PC-9 (cell line): Measurements from ENCODE around the gene PPM1G. TPM values are rescaled to one million over a fixed set of nuclear protein-coding genes. Genes with fewer than 3 reads are reported as not detected.

Experiments used
- BruUV-seq: library from RNA; stranded (reverse); fragments of 400-500 nt; replicated peaks from 2 replicates; lab custom pipeline; 2021; lab: Mats Ljungman, UMichigan
- CTCF ChIA-PET: fragments of 300-600 bp; sonication (Branson Sonifier 250); formaldehyde crosslinking; loops from one replicate; lab custom pipeline; 2022; ENCODE audit warnings: antibody characterized with exemption; lab: Charles Lee
- POLR2A ChIA-PET: fragments of 300-600 bp; sonication (Branson Sonifier 250); formaldehyde crosslinking; loops from one replicate; lab custom pipeline; 2022; ENCODE audit warnings: antibody characterized with exemption; ENCODE audit not compliant: unreplicated experiment; lab: Charles Lee
- DNase-seq, 2 experiments: peaks; one replicate each; pipeline versions ENCODE4 v3.0.0 to v3.0.0-alpha.2; 2015 to 2022; ENCODE audit warnings: mixed read lengths in 1 of 2
- H2AFZ ChIP-seq: fragments of 200-600 bp; sonication (generic); 2 replicates; pipeline ENCODE4 v1.8.1; 2017; ENCODE audit warnings: antibody characterized with exemption
- H3F3A ChIP-seq: fragments of 200-600 bp; sonication (generic); 2 replicates; pipeline ENCODE4 v1.8.1; 2017; ENCODE audit warnings: antibody characterized with exemption, mild to moderate bottlenecking, low read depth; ENCODE audit not compliant: insufficient read depth
- H3K27ac ChIP-seq: fragments of 200-600 bp; sonication (generic); 2 replicates; pipeline ENCODE4 v1.6.1; 2016; ENCODE audit warnings: mixed run types
- H3K27me3 ChIP-seq: fragments of 200-600 bp; sonication (generic); 2 replicates; pipeline ENCODE4 v1.6.1; 2016; ENCODE audit warnings: low read depth, mixed run types; ENCODE audit not compliant: insufficient read depth
- H3K36me3 ChIP-seq: fragments of 200-600 bp; sonication (generic); 2 replicates; pipeline ENCODE4 v1.6.1; 2016; ENCODE audit warnings: low read depth, mixed run types
- H3K4me1 ChIP-seq: fragments of 200-600 bp; sonication (generic); replicated peaks from 2 replicates; pipeline ENCODE4 v1.6.1; 2016; ENCODE audit warnings: mixed run types; ENCODE audit not compliant: insufficient read depth
- H3K4me2 ChIP-seq: fragments of 200-600 bp; sonication (generic); 2 replicates; pipeline ENCODE4 v1.6.1; 2017; ENCODE audit warnings: mixed run types
- H3K4me3 ChIP-seq: fragments of 200-600 bp; sonication (generic); 2 replicates; pipeline ENCODE4 v1.6.1; 2016; ENCODE audit warnings: mixed run types
- H3K79me2 ChIP-seq: fragments of 200-600 bp; sonication (generic); 2 replicates; pipeline ENCODE4 v1.6.1; 2017; ENCODE audit warnings: low read depth, mixed run types
- H3K9me2 ChIP-seq: fragments of 200-600 bp; sonication (generic); 2 replicates; pipeline ENCODE4 v1.8.1; 2017; ENCODE audit warnings: mild to moderate bottlenecking; ENCODE audit not compliant: insufficient read depth
- H3K9me3 ChIP-seq: fragments of 200-600 bp; sonication (generic); 2 replicates; pipeline ENCODE4 v1.8.1; 2016; ENCODE audit warnings: low read depth; ENCODE audit not compliant: insufficient read depth
- H4K20me1 ChIP-seq: fragments of 200-600 bp; sonication (generic); 2 replicates; pipeline ENCODE4 v1.8.1; 2017; ENCODE audit not compliant: insufficient read depth
- CTCF ChIP-seq: fragments of 200-600 bp; sonication (generic); conservative IDR thresholded peaks from 2 replicates; pipeline ENCODE4 v1.6.1; 2017; ENCODE audit warnings: mixed run types, antibody characterized with exemption, mild to moderate bottlenecking, moderate library complexity
- EZH2 ChIP-seq: fragments of 200-600 bp; sonication (generic); IDR thresholded peaks from 2 replicates; pipeline ENCODE4 v1.8.0; 2017; ENCODE audit warnings: antibody characterized with exemption, low read depth
- intact Hi-C: fragments of 100-400 bp; cut with micrococcal nuclease; formaldehyde crosslinking; loops from one replicate; pipeline ENCODE4 v1.10.0; 2022; ENCODE audit not compliant: unreplicated experiment
- total RNA-seq: library from RNA; stranded (reverse); gene quantifications from 2 replicates; pipeline ENCODE4 v1.2.3, GENCODE V29; 2021

The PPM1G gene
- total RNA-seq, 1 experiment from 2014 or later, result 136 TPM

GRCh38 chr2:27400348-27401135 lies 8.8 kb downstream of the PPM1G start:
- no peaks in the 10 kb centered on the region for H3K4me1 ChIP-seq
- H3F3A ChIP-seq, result peaks cover 29% of the 10 kb centered on the region
- H3K27me3 ChIP-seq, result no peaks in the 10 kb centered on the region
- peaks cover 10% of the 10 kb centered on the region; the same call in 1 of the 2 replicates for H3K36me3 ChIP-seq
- ChIA-PET POLR2A (no interaction called here), CTCF (no interaction called here)
- H3K9me2 ChIP-seq, result no peaks in the 10 kb centered on the region
- no TSS peak for BruUV-seq
- no peak for TF ChIP-seq CTCF
- no peak for TF ChIP-seq EZH2
- no peak overlapping the region for H3K27ac ChIP-seq
- no peaks in the 10 kb centered on the region for H3K9me3 ChIP-seq
- no peak overlapping the region for H3K4me3 ChIP-seq
- peaks cover 99% of the 10 kb centered on the region for H3K79me2 ChIP-seq
- intact Hi-C loops, result no loop called here
- H3K4me2 ChIP-seq, result no peak overlapping the region
- no peak for DNase-seq
- H2AFZ ChIP-seq, result no peak overlapping the region
- peaks cover 88% of the 10 kb centered on the region for H4K20me1 ChIP-seq

GRCh38 chr2:27398962-27399361 lies 10.4 kb downstream of the PPM1G start:
- Histone ChIP-seq H3K4me3 (no peak overlapping the region), H2AFZ (no peak overlapping the region), H3F3A (peaks cover 31% of the 10 kb centered on the region), H3K27me3 (no peaks in the 10 kb centered on the region), H3K4me1 (no peaks in the 10 kb centered on the region), H4K20me1 (peaks cover 88% of the 10 kb centered on the region), H3K4me2 (no peak overlapping the region), H3K79me2 (peaks cover 99% of the 10 kb centered on the region), H3K9me3 (no peaks in the 10 kb centered on the region), H3K36me3 (peaks cover 10% of the 10 kb centered on the region; the same call in 1 of the 2 replicates), H3K9me2 (no peaks in the 10 kb centered on the region), H3K27ac (no peak overlapping the region)
- no peak for DNase-seq
- intact Hi-C loops, result no loop called here
- ChIA-PET CTCF (no interaction called here), POLR2A (no interaction called here)
- TF ChIP-seq CTCF, result no peak
- no peak for TF ChIP-seq EZH2
- no TSS peak for BruUV-seq

GRCh38 chr2:27393225-27393624 lies 16.2 kb downstream of the PPM1G start:
- Histone ChIP-seq H3K36me3 (peaks cover 5% of the 10 kb centered on the region; the same call in 1 of the 2 replicates), H4K20me1 (peaks cover 78% of the 10 kb centered on the region)

More at GRCh38 chr2:27393225-27393624, 16.2 kb downstream of the PPM1G start:
- Histone ChIP-seq H3K9me2 (no peaks in the 10 kb centered on the region), H3K27ac (no peak overlapping the region), H3K9me3 (no peaks in the 10 kb centered on the region), H3K4me2 (no peak overlapping the region), H3K4me3 (no peak overlapping the region), H3K27me3 (no peaks in the 10 kb centered on the region), H3K79me2 (peaks cover 97% of the 10 kb centered on the region), H3F3A (peaks cover 29% of the 10 kb centered on the region), H2AFZ (no peak overlapping the region), H3K4me1 (no peaks in the 10 kb centered on the region)
- intact Hi-C loops, result no loop called here
- CTCF ChIA-PET, result no interaction called here
- POLR2A ChIA-PET, result no interaction called here
- BruUV-seq, result no TSS peak
- TF ChIP-seq EZH2, result no peak
- no peak for TF ChIP-seq CTCF
- DNase-seq, result no peak
